NCI-H2107 (cell line): ENCODE results near the gene FOXK1.

Experiments
- DNase-seq: peaks from one replicate; lab custom pipeline; 2025; lab: John Stamatoyannopoulos, UW

Gene FOXK1

GRCh38 chr7:4819560-4820404 is 137.7 kb downstream of the FOXK1 start:
- DNase-seq: no peak

DNA sequence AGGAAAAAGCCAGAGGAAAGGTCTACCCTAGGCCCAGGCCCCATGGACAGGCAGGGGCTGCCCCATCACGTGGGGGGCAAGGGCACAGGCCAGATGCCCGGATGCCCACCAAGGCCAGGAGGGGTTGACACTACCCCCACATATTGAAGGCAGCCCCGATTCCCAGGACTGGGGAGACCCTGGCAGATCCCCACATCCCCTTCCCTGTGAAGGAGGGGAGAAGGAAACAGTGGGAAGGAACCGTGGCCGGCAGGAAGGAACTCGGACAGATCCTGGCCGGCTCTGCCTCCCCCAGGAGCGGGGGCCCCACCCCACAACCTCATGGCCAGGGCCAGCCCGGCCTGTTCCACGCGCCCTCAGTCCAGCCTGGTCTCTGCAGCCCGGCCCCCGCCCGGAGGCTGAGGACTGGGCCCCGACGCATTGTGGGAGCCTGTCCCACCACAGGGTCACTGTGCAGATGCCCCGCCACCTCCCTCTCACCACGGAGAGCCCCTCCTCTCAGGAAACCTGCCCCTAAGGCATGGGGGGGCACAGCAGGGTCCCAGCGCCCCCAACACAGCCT is 138.4 kb downstream of the FOXK1 start:
- no peak for DNase-seq
